ENCODE results near the gene ASCL3.

GRCh38 chr11:8937659-8938058 lies 5.2 kb downstream of the ASCL3 start:
- TF ChIP-seq CTCF (IDR thresholded peaks at IDR 0.05; ENCODE audit: insufficient read depth, low read length) (no peak), POLR2AphosphoS5 (IDR thresholded peaks at IDR 0.05; ENCODE audit: low read depth) (no peak), GABPA (IDR thresholded peaks at IDR 0.05; ENCODE audit: low read depth) (no peak)
